ENCODE results near the gene ITPRIPL1.
"Not testable (repeated sequence)": the region's sequence is repeated elsewhere in the genome, so short reads cannot be mapped to it uniquely, and the experiment has no call there.

ITPRIPL1 gene, protein sequence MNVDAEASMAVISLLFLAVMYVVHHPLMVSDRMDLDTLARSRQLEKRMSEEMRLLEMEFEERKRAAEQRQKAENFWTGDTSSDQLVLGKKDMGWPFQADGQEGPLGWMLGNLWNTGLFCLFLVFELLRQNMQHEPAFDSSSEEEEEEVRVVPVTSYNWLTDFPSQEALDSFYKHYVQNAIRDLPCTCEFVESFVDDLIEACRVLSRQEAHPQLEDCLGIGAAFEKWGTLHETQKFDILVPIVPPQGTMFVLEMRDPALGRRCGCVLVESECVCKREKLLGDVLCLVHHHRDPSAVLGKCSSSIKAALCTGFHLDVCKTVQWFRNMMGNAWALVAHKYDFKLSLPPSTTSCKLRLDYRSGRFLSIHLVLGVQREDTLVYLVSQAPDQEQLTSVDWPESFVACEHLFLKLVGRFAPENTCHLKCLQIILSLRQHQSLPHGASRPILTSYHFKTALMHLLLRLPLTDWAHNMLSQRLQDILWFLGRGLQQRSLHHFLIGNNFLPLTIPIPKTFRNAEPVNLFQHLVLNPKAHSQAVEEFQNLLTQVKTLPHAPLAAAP

DNA sequence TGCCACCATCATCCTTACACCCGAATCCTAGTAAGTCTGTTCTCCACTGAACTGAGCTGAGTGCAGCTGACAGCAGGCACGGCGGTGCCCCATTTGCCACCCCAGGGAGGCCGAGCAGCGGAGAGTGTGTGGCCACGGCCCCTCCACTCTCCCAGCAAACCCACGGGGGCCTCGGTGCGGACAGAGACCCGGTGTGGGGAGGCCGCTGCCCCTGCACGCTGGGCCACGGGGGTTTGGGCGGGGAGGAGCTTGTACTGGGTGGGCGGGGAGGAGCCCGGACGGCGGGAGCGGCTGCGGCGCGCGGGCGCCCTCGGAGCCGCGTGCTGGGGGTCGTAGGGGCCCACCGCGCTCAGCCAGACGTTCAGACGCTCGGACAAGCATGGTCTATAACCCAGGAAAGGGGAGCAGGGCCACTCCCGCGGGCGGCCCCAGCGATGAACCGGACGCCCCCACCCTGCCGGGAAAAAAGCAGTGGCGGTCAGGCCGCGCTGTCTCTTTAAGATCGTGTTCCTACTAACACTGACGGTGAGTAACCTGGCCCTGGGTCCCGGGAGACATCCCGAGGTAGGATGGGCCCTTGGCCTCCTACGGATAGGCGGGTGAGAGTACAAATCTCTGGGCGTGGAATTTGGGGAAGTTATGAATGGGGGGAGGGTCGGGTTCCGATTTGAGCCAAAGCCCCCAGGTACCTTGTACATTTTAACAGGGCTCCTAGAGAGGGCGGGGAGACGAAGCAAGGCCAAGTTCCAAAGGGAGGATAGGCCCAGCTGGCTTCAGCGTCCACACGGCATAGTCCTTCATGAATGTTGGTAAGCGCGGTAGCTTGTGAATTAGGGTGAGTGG is at the start of gene ITPRIPL1:
TSS of gene ITPRIPL1 (plus strand) at position 277 of the 843 bp plus-strand sequence. CDS start at position 800, 523 bp downstream.
- peak; percentile 43 for DNase-seq

DNA sequence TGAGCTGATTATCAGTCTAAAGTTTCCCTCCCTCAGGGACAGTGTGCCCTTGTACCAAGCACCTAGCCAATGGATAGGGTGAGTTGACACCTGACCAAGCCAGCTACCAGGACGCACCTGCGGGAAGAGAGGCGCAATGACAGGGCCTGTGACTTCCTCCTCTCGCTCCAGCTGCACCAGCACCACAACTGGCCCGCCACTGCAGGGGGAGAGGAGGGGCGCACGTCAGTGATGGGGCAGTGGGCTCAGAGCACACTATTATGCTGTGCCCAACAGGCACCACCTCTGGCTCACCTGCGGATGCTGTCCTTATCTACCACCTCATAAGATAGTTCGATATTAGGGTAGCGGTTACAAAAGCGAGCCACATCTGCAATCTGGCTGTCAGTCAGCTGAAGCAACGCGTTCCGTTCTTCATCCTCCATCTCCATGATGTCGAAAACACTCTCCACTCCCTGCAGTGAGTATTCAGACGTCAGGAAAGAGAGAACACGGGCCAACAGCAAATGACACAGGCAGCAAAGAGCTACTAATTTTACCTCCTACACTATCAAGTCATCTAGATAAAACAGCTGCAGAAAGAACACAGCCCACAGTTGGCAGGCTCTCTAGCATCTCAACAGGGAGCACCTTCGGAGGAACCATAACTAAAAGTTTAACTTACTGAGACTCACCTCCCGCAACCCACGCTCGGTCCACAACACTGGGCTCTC is 48.2 kb upstream of the ITPRIPL1 start:
- no peak for DNase-seq

DNA sequence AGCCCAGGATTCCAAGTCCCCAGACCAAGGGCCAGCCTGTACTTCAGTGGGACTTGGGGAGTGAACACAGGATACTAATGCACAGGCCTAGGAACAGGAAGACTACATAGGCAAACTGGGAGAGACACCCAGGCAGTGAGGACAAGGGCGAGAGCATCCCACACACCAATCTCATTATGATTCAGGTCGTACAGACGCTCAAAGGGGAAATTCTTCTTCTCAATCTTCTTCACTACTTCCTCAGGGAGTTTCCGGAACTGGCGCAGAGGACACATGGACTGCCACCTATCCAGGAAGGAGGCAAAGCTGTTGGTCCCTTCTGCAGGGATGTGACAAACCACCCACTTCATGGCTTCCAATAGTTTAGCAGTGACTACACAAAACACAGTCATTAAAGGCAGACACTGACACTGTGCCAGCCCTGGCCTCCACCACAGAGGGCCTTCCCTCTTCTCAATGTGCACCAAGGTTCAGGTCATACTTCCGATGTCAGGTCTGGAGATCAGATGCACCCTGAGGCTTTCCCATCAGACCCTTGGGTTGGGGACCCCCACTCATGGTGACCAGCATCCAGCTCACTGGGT is 37.8 kb upstream of the ITPRIPL1 start:
- DNase-seq: no peak

DNA sequence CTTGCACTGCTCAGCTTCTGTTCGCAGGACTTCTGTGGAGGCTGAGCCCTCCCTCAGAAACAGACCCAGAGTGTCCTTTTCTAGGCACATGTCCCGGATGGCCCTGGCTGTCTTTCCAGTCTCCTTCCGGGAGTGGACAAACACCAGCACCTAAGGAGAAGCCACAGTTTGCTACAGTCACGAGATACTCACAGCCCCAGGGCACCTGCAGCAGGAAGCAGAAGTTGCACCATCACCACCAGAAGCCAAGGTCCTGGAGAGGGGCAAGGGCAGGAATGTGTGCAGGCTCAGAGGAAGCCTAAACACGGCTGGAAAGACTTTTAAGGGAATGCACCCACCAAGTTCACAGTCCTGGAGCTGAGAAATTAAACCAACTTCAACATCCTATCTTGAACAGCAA is 33.4 kb upstream of the ITPRIPL1 start:
- no peak for DNase-seq

DNA sequence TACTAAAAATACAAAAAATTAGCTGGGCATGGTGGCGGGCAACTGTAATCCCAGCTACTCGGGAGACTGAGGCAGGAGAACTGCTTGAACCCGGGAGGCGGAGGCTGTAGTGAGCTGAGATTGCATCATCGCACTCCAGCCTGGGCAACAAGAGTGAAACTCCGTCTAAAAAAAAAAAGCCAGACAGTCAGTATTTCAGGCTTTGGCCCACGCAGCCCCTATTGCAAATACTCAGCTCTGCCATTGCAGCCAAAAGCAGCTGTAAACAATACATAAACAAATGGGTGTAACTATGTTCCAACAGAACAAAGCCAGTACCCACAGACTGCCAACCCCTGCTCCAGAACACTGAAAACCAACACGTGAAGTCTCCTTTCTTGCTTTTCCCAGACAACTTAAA is 30.8 kb upstream of the ITPRIPL1 start:
- not testable (repeated sequence) for DNase-seq

DNA sequence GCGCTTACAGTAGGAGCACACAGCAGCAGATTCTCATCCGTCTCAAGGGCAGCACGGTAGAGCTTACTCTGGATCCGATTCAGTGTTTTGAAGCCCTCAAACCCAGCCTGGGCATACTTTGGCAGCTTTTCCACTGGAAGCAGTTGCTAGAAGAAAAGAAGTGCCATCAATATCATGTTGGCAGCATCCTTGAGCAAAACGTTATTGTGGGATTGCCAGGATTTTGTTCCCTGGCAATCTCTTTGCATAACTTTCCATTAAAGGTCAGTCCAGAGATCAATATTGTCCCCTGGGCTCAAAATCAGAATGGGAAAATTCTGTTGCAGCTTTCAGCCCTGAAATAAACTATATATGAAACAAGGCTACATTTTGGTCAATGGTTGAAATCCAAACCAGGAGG is 28.2 kb upstream of the ITPRIPL1 start:
- DNase-seq: no peak

DNA sequence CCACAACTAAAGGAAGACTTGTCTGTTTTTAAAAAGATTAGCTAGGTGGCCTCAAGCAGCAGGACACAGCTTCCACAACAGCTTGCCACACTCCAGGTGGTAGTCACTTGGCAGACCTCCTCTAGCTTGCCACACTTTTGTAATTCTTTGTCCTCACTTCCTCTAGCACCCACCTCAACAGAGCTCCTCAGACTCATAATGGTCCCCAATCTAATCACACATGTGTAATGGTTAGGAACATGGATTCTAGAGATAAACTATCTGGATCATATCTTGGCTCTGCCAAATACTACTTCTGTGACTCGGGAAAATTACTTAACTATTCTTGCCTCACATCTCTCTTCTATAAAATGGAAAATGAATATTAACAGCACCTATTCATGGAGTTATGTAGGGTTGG is 23.3 kb upstream of the ITPRIPL1 start:
- no peak for DNase-seq

DNA sequence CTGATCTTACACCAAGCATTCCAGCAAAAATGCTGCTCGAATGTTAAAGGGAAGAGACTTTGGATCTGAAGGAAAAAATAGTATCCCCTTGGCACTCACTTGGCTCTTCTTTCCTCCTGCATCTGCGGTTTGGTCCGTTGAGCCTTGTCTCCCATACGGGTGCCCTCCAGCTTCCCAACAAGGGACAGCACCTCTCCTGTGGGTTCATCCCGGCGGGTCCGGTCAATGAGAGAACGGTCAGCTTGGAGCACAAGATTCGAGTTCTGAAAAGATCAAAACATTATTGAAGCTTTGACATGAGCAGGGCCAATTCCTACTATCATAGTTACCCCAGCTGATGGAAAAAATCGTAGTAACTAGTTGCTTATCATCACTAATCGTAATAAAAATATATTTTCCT is 20.5 kb upstream of the ITPRIPL1 start:
- no peak for DNase-seq

DNA sequence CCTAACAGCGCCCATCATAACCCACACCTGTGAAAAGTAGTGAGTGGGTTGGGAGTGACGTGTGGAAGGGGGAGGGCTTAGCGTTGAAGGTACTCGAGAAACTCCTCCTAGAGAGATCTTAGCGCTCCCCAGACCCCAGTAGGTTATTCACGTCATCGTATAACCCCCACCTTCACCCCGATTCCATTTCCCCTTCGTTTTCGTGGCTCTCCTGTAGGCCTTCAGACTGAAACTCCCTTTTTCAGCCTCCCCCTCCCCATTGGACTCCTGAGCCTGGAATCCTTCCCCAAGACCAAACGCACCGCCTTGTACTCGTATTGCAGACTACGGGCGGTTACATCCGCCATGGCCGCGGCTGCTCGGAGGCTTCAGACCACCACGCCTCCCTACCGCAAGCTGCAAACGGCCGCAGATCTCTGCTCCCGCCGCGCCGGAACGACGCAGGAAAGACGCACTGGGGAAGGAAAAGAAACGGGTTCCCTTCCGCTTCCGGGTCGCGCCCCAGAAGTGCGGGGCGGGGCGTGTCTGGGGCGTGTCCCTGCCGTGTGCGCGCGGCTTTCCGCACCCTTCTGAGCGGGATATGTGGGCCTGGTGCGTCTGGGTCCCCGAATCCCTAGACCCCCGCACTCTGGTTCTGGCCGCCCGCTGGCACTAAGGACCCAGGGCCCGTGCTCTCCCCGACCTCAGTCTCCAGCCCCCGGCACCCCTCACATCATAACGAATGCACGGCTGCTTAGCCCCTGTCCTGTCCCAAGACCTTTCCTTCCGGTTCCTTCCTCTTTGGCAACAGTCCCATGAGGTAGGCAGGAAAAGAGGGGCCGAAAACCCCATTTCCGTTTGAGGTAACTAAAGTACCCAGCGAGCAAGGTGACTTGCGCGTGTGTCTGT is 19.8 kb upstream of the ITPRIPL1 start, which contains the start of gene SNRNP200:
TSS of gene SNRNP200 (minus strand) at position 456 of the 888 bp plus-strand sequence. CDS start at position 347, 109 bp downstream.
- DNase-seq: peak; percentile 92

DNA sequence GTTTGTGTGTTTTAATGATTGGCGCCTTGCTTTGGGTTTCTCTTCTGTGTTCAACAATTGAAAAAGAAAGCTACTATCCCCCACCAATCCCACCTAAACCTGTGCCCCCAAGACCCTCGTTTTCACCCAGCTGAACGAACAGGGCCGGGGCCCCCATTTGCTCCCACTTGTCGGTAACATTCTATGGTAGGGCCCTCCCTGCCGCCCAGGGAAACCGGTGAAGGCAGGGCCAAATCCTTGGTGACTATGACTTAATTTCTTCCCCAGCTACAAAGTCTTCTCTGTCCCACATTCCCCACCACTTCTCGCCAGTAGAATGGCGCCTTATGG is 19.2 kb upstream of the ITPRIPL1 start:
- no peak for DNase-seq

DNA sequence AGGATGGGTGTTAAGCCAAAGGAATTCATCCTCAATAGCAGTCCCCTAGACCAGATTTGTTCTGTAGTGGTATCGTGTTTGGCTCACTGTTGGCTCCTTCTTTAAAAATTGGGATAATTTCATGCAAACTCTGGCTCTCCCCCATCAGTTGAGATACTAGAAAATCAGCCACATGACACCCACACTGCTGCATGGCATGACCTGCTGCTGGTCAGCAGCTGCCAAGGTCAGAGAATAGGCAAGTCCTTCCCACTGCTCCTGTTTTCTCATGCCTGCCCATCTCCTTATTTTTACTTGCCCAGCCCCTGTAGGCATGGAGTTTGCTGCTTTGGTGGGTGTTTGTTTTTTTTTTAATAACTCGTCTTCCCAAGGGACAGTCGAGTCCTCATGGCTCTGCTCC is 18.7 kb upstream of the ITPRIPL1 start:
- no peak for DNase-seq

DNA sequence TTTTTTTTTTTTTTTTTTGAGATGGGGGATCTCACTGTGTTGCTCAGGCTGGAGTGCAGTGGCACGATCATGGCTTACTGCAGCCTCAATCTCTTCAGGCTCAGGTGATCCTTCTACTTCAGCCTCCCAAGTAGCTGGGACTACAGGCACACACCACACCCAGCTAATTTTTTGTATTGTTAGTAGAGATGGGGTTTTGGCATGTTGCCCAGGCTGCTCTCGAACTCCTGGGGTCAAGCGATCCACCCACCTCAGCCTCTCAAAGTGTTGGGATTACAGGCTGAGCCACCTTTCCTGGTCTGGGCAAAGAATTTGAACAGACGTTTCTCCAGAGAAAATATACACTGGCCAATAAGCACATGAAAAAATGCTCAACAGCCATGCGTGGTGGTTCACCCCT is 16.9 kb upstream of the ITPRIPL1 start:
- no peak for DNase-seq

DNA sequence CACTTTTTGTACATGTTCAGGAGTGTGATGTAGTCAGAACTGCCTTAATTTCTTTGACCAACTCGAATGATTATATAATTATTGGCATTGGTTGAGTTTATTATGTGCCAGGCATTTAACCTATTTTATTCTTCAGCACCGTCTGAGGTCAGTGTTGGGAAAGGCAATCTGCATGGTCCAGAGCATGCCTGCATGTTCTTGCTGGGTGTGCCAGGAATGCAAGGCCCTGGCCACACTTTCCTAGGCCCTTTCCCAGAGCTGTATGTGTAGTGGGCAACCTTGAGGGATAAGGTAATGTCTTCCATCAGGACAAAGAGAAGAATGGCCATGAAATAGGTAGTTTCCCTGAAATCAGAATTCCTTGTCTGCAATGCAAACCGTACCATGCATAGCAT is 10.1 kb upstream of the ITPRIPL1 start:
- no peak for DNase-seq

DNA sequence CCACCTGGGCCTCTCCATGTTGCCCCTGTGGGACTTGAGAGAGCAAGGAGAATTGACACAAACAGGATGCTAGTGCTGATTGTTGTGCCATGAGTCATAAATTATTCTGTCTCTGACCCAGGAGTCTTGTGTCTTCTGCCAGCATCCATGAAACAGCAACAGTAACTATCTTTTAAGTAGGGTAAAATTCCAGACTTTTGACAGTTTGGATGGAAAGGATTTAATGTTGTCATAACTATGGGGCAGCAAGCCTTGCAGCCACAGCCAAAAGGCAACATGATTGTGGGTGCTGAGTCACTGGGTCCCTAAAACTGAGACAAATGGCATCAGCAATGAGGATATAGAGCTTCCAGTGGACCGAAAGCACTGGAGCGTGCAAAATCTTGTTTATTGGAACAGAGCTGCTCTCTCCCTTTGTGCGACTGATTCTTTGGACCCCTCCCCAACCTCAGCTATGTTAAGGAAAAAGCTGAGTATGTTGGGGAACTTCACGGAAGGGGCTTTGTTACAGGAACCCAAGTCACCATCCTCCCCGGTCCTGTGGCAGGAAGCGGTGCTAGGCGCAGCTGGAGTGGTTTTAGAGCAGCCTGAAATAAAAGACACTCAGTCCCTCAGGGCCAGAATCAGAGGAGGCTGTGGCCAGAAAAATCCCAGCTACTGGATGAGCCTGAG is 9.6 kb upstream of the ITPRIPL1 start:
- DNase-seq: peak; percentile 30

DNA sequence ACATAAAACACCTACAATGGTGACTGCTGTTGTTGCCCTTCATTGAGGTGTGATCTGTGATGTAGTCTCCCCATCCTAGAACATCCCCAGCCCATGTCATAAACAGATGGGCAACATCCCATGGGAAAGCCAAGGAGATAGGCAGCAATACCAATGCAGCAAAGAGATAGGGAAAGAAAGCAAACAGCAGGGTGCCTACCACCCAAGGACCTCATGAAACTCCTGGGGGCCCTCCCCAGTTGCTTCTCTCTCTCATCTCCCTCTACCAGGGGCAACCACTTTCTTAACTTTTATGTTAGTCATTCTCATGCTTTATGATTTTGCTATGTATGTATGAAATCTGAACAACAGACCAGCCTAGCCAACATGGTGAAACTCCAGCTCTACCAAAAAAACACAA is 8.1 kb upstream of the ITPRIPL1 start:
- no peak for DNase-seq

DNA sequence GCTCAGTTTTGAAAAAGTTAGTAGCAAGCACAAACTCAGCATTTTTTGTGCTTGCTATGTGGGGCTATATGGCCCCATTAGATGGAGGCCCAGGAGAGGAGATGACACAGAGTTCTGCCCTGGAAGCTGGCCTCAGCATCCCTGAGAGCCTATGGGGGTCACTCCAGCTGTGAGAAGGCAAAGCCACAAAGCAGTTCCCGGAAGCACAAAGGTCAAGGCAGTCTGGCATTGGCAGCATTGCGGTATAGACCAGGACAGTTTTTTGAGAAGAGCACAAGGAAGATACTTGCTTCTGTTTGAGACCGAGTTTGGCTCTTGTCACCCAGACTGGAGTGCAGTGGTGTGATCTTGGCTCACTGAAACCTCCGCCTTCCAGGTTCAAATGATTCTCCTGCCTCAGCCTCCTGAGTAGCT is 7.5 kb upstream of the ITPRIPL1 start:
- no peak for DNase-seq

DNA sequence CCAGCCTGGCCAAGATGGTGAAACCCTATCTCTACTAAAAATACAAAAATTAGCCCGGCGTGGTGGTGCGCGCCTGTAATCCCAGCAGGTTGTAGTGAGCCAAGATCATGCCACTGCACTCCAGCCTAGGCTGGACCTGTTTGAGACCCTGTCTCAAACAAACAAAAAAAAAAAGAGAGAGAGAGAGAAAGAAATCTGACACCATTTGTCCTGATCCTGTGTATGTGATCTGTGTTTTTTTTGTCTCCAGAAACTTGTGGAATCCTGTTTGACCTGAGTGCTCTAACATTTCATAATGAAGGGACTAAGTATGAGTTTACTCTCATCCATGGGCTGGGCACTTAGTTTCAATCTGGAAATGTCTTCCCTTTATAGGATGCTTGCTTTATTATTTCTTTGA is 6.4 kb upstream of the ITPRIPL1 start:
- no peak for DNase-seq

DNA sequence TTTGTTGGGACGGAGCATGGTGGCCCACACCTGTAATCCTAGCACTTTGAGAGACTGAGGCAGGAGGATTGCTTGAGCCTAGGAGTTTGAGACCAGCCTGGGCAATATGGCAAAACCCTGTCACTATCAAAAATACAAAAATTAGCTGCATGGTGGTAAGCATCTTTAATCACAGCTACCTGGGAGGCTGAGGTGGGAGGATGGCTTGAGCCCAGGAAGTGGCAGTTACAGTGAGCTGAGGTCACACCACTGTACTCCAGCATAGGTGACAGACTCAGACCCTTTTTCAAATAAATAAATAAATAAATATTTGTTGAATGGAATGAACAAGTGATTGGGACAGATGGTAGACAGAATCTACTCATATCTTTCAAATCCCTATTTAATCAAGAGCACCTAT is 5.7 kb upstream of the ITPRIPL1 start:
- no peak for DNase-seq

DNA sequence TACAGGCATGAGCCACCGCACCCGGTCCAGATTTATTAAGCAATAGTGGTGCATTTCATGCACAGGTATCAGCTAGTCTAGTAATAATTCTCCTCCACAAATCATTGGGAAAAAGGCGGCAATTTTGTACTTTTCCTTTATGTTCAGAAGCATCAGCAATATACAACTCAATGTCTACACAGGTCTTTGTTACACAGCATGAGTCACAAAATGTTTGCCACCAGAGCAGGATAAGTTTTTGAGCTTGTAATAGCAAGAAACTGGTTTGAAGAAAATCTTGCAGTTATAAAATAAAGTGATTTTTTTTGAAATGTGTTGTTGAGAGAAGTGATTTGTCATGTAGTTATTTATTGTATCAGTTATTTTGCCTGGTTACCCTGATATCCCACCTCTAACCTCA is 4.8 kb upstream of the ITPRIPL1 start:
- no peak for DNase-seq

DNA sequence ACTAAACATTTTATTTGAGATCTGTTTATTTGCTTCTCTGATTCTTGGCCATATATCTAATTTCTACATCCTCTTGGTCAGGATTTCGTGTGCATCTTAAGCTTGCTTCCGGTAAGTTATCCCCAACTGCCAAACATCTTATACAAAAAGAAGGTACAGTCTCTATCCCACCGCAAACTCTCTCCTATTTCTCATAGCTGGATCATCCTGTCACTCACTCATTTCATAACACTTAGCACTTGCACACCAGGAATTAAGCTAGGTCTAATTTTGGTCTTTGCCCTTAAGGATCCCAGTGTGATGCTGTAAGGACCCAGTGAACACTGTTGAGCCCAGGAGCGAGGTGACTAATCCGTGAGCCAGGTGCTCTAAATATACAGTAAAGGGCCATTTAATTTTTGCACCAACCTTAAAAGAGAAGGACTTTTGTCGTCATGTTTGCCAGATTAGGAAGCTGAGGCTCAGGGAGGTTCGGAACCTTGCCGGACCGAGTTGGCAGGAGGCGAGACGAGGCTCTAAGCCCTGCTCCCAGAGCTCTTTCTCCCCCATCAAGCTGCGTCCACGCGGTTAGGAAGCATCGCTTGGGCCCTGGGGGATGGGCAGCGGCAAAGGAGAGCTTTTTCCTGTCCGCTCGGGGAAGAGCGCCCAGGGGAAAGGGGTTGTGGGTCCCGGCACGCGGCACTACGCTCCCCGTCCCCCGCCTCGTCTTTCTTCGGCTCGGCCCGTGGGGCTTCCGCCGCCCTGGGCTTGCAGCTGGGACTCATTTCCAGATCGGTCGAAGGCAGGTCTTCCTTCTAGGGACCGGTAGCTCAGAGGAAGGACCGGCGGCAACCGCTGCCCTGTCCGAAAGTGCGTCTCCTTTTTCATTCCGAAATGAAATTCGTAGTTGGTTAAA is 4.1 kb upstream of the ITPRIPL1 start:
- DNase-seq: peak; percentile 46

Measured in activated naive CD4-positive, alpha-beta T cell treated with Interleukin-2 at 50 U/mL for 16 hours (primary cell).